Measurements from ENCODE around the gene CD9.

DNA sequence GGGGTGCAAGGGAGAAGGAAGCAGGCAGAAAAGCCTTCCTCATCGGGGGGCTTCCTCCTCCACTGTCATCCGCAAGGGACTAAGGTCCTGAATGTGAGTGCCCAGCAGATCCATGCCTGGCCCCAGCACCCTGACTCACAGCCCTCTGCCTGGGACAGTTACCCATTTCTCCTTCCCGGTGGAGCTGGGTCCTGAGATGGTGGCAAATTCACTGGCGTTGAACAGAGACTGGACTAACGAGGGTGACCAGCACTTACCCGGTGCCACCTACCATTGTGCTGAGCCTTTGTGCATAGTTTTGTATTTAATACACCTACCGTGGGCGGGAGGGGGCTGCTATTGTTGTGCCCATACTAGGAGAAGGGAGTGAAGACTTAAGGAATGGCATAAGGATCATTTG lies 79.4 kb downstream of the CD9 start:
- no peak for TF ChIP-seq POLR2A (IDR thresholded peaks at IDR 0.05)
- TF ChIP-seq CTCF (IDR thresholded peaks at IDR 0.05): no peak
